IPS-20b (cell line): Measurements from ENCODE around the gene OLA1.

Source experiments
- H3K27ac ChIP-seq: one replicate; pipeline ENCODE4 v1.5.1; 2013; ENCODE audit warnings: low read length
- H3K27me3 ChIP-seq: 2 replicates; pipeline ENCODE4 v1.6.1; 2013; ENCODE audit warnings: mild to moderate bottlenecking, low read length, inconsistent platforms; ENCODE audit not compliant: insufficient read depth
- H3K36me3 ChIP-seq: 2 replicates; pipeline ENCODE4 v1.6.1; 2013; ENCODE audit warnings: low read depth, mild to moderate bottlenecking, inconsistent platforms, low read length, moderate library complexity; ENCODE audit not compliant: insufficient read depth
- H3K4me1 ChIP-seq: 2 replicates; pipeline ENCODE4 v1.6.1; 2013; ENCODE audit warnings: mild to moderate bottlenecking, control low read depth, inconsistent platforms, low read length, moderate library complexity; ENCODE audit not compliant: insufficient read depth
- H3K4me3 ChIP-seq: 2 replicates; pipeline ENCODE4 v1.5.1; 2013; ENCODE audit warnings: mild to moderate bottlenecking, low read length, inconsistent platforms
- H3K9ac ChIP-seq: 2 replicates; pipeline ENCODE4 v1.6.1; 2013; ENCODE audit warnings: low read depth, mild to moderate bottlenecking, inconsistent platforms, low read length, moderate library complexity
- H3K9me3 ChIP-seq: 2 replicates; pipeline ENCODE4 v1.6.1; 2013; ENCODE audit warnings: mild to moderate bottlenecking, low read depth, low read length, inconsistent platforms; ENCODE audit not compliant: insufficient read depth

OLA1 gene

DNA sequence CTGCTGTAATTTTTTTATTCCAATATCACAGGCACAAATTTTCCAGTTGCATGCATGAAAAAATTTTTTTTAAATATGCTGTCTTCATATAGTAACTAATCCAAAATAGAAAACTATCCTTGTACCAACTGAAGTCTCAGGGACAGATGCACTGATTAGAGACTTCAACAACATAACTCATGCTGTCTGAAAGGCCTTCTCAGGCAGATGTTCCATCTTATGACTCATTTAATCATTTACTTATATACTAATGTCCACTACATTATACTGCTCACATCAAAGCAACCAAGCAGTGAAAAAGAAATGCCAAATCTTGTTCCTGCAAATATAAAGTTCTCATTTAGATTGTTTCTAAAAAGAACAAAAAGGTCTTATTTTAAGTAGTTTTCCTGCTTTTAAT, 53.1 kb downstream of the OLA1 start:
- Histone ChIP-seq H3K4me1 (peaks cover 18% of the 10 kb centered on the region), H3K27ac (no peak overlapping the region)

DNA sequence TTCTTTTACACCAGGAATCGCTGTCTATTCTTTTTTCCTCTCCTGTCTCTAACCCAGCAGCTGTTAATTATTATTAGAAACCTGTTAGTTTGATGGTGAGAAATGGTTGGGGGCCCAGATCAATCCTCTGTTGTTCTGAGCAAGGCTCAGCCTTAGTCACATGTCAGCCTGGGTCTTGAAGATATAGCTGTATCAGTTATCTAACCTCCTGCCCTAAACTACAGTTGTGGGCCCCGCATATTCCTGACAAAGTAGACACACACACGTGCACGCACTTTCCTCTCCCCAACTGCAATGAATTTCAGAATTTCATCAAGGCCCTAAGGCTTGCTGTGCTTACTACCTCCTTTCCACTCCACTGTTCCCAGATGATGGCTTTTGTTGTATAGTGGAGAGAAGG, 54.6 kb downstream of the OLA1 start:
- no peaks in the 10 kb centered on the region for H3K27me3 ChIP-seq
- H3K9ac ChIP-seq = no peak overlapping the region
- peaks cover 6% of the 10 kb centered on the region for H3K4me1 ChIP-seq
- no peak overlapping the region for H3K27ac ChIP-seq
- H3K4me3 ChIP-seq = no peak overlapping the region
- no peaks in the 10 kb centered on the region for H3K9me3 ChIP-seq
- H3K36me3 ChIP-seq = no peaks in the 10 kb centered on the region

More for the DNA sequence above, 53.1 kb downstream of the OLA1 start:
- Histone ChIP-seq H3K27me3 (no peaks in the 10 kb centered on the region), H3K36me3 (no peaks in the 10 kb centered on the region), H3K9me3 (no peaks in the 10 kb centered on the region), H3K9ac (no peak overlapping the region), H3K4me3 (no peak overlapping the region)

DNA sequence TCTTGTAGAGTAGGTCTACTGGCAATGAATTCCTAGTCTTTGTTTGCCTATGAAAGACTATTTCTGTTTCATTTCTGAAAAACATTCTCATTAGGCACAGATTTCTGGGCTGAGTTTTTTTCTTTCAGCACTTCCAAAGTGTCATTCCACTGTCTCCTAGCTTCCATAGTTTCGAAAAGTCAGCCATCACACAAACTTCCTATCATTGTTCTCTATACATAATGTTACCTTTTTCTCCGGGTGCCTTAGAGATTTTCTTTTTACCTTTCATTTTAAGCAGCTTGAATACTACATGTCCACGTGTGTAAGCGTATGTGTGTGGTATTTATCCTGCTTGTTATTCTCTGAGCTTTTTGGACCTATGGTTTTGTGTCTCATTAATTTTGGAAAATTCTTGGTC, 55.7 kb downstream of the OLA1 start:
- H3K4me1 ChIP-seq = peaks cover 3% of the 10 kb centered on the region
- H3K27me3 ChIP-seq = no peaks in the 10 kb centered on the region
- no peaks in the 10 kb centered on the region for H3K9me3 ChIP-seq
- H3K4me3 ChIP-seq = no peak overlapping the region
- no peak overlapping the region for H3K27ac ChIP-seq
- no peak overlapping the region for H3K9ac ChIP-seq
- no peaks in the 10 kb centered on the region for H3K36me3 ChIP-seq

DNA sequence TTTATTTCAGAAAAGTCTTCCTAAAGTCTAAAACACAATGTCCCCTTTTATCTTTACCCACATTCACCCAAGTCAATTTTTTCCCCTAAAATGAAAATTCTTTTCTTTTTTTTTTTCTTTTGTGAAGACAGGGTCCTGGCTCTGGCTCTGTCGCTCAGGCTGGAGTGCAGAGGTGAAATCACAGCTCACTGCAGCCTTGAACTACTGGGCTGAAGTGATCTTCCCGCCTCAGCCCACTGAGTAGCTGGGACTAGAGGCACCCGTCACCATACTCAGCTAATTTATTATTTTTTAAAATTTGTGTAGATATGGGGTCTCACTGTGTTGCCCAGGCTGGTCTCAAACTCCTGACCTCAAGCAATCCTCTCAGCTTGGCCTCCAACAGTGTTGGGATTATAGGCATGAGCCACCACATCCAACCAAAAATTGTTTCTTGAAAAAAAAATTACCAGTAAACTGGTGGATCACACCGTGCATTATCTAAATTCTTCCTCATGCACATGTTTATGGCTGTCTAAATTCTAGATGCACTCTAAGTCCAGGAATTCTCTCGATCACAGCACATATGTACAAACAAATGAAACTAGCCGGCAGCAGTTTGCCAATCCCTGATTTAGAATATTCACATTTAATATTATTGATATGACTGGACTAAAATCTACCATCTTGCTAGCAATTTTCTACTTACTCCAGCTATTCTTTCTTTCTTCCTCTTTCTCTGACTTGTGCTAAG, 56.8 kb downstream of the OLA1 start:
- no peaks in the 10 kb centered on the region for H3K36me3 ChIP-seq

DNA sequence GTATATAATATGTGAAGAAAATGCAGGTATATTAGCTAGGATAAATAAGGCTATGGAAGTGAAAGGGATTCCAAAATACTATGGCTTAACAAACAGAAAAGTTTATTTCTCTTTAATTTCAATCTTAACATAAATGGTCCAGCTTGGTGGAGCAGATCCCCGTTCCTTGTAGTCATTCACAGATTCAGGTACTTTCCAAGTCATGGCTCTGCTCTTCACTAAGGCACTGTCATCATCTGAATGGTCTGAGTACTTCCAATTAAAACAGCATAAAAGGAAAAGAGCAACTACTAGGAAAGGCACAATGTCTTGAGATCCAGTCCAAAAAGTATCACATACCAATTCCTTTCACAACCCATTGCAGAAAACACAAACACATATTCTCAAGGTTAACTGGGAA, 63.4 kb downstream of the OLA1 start:
- H3K27ac ChIP-seq = no peak overlapping the region
- H3K27me3 ChIP-seq = no peaks in the 10 kb centered on the region
- no peak overlapping the region for H3K9ac ChIP-seq
- H3K36me3 ChIP-seq = no peaks in the 10 kb centered on the region
- no peaks in the 10 kb centered on the region for H3K9me3 ChIP-seq
- no peak overlapping the region for H3K4me3 ChIP-seq
- H3K4me1 ChIP-seq = no peaks in the 10 kb centered on the region; the same call in 1 of the 2 replicates

More for the DNA sequence above, 56.8 kb downstream of the OLA1 start:
- H3K9me3 ChIP-seq = no peaks in the 10 kb centered on the region
- no peak overlapping the region for H3K27ac ChIP-seq
- no peaks in the 10 kb centered on the region for H3K4me1 ChIP-seq
- H3K9ac ChIP-seq = no peak overlapping the region
- H3K4me3 ChIP-seq = no peak overlapping the region
- no peaks in the 10 kb centered on the region for H3K27me3 ChIP-seq

DNA sequence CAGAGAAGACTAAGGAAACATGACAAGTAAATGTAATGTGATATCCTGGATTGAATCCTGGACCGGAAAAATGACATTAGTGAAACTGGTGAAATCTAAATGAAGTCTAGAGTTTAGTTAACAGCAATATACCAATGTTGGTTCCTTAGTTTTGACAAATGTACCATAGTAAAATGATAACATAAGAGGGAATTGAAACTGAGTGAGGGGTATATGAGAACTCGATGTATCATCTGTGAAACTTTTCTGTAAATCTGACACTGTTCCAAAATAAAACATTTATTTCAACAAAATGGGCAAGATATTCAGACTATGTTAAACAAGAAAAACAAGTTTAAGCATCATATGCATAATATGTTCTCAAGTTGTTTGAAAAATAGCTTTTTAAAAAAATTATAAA, 63.8 kb downstream of the OLA1 start:
- no peaks in the 10 kb centered on the region for H3K36me3 ChIP-seq
- H3K4me3 ChIP-seq = no peak overlapping the region
- H3K27ac ChIP-seq = no peak overlapping the region
- no peaks in the 10 kb centered on the region; the same call in 1 of the 2 replicates for H3K4me1 ChIP-seq
- no peaks in the 10 kb centered on the region for H3K27me3 ChIP-seq
- no peak overlapping the region for H3K9ac ChIP-seq
- no peaks in the 10 kb centered on the region for H3K9me3 ChIP-seq

DNA sequence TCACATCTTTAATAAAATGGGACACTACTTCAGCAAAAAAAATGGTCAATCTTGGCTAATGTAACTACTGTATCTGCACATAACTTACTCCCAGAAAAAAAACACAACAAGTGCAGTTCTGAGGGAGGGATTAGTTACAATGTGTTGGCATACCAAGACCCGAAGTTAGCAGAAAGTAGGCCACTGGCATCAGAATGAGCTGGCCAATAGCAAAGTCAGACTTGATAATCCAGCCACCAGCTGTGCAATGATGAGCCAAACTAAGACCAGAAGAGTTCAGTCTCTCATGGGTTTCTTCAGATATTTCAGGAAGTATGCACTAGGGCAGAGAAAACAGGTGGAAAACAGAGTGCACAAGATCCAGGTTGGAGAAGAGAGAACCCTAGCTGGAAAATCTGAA, 65.3 kb downstream of the OLA1 start:
- no peak overlapping the region for H3K9ac ChIP-seq

GRCh38 chr2:174181368-174181767, 67.0 kb downstream of the OLA1 start:
- peaks cover 5% of the 10 kb centered on the region for H3K4me1 ChIP-seq
- H3K36me3 ChIP-seq = no peaks in the 10 kb centered on the region
- H3K27me3 ChIP-seq = no peaks in the 10 kb centered on the region

More for the DNA sequence above, 65.3 kb downstream of the OLA1 start:
- H3K27ac ChIP-seq = no peak overlapping the region
- H3K4me3 ChIP-seq = no peak overlapping the region
- no peaks in the 10 kb centered on the region for H3K36me3 ChIP-seq
- H3K27me3 ChIP-seq = no peaks in the 10 kb centered on the region
- no peaks in the 10 kb centered on the region; the same call in 1 of the 2 replicates for H3K4me1 ChIP-seq
- H3K9me3 ChIP-seq = no peaks in the 10 kb centered on the region

DNA sequence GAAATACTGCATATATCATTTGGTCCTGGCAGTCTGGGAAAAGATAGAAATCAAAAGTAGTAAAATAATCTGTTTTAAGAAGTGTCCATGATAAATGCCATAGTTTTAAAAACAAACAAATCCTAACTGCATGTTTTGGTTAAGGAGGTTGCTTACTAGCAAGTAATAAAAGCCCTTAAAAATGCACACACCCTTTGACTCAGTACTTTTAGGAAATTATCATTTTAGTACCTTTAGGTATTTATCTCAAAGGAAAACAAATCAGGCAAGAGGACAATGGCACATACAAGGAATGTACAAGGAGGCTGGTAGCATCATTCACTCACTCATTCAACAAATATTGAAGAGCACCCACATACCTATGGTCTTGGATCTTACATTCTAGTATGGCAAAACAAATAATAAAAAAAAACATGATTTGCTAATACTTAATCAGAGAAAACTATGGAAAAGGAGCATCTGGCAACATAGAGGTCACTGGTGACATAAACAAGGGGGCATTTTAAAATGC, 67.6 kb downstream of the OLA1 start:
- H3K36me3 ChIP-seq = peaks cover 3% of the 10 kb centered on the region; the same call in 1 of the 2 replicates
- peaks cover 5% of the 10 kb centered on the region for H3K4me1 ChIP-seq
- H3K9ac ChIP-seq = no peak overlapping the region
- H3K27ac ChIP-seq = no peak overlapping the region
- no peak overlapping the region for H3K4me3 ChIP-seq
- peaks cover 3% of the 10 kb centered on the region; the same call in 1 of the 2 replicates for H3K9me3 ChIP-seq
- no peaks in the 10 kb centered on the region for H3K27me3 ChIP-seq

More at GRCh38 chr2:174181368-174181767, 67.0 kb downstream of the OLA1 start:
- no peak overlapping the region for H3K27ac ChIP-seq
- no peak overlapping the region for H3K9ac ChIP-seq
- no peaks in the 10 kb centered on the region for H3K9me3 ChIP-seq
- no peak overlapping the region for H3K4me3 ChIP-seq

- Histone ChIP-seq H3K9ac (no peak overlapping the region), H3K4me1 (peaks cover 5% of the 10 kb centered on the region), H3K27ac (no peak overlapping the region), H3K9me3 (peaks cover 8% of the 10 kb centered on the region; the same call in 1 of the 2 replicates), H3K27me3 (no peaks in the 10 kb centered on the region), H3K36me3 (peaks cover 6% of the 10 kb centered on the region; the same call in 1 of the 2 replicates), H3K4me3 (no peak overlapping the region)
These were observed 68.1 kb downstream of the OLA1 start for GRCh38 chr2:174180165-174180724.

DNA sequence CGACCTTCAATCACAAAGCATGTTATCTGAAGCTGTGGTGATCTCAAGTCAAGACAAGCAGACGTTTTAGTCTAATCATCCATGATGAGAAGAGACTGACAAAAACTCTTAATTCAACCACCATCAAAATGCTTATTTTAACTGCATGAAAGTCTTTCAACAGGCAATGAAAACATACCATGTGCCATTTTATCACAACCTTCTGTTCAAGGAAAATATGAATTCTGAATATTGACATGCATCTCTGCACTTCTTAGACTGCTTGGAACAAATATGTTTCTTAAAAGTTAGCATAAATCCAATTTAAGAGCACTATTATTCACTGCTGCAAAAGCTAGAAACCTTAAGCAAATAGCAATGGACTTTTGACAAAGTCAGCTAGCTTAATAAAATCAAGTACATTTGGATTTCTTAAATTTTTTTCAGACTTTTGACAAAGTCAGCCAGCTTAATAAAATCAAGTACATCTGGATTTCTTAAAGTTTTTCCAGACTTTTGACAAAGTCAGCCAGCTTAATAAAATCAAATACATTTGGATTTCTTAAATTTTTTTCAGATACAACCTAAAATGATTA, 70.9 kb downstream of the OLA1 start:
- H3K27ac ChIP-seq = no peak overlapping the region
- no peak overlapping the region for H3K4me3 ChIP-seq
- H3K4me1 ChIP-seq = peaks cover 5% of the 10 kb centered on the region
- peaks cover 6% of the 10 kb centered on the region; the same call in 1 of the 2 replicates for H3K36me3 ChIP-seq
- no peak overlapping the region for H3K9ac ChIP-seq
- no peaks in the 10 kb centered on the region for H3K27me3 ChIP-seq
- H3K9me3 ChIP-seq = peaks cover 9% of the 10 kb centered on the region; the same call in 1 of the 2 replicates
